K562 (cell line): Measurements from ENCODE around the gene PPP1CC. TPM values are rescaled to one million over a fixed set of nuclear protein-coding genes. Genes with fewer than 3 reads are reported as not detected.

Source experiments
- CHCHD3 ChIP-seq: fragments of 250-450 bp; sonication (Bioruptor Pico); IDR thresholded peaks from 2 replicates; pipeline ENCODE4 v2.1.2; 2022; ENCODE audit warnings: mild to moderate bottlenecking
- CREM ChIP-seq: IDR thresholded peaks from 2 replicates; pipeline ENCODE4 v1.6.1; 2014; ENCODE audit warnings: antibody characterized with exemption, low read depth
- GMEB1 ChIP-seq: fragments of 250-450 bp; sonication (Bioruptor Pico); IDR thresholded peaks from 2 replicates; pipeline ENCODE4 v1.4.0; 2020; ENCODE audit warnings: mild to moderate bottlenecking
- ILK ChIP-seq: fragments of 450-650 bp; IDR thresholded peaks from 2 replicates; pipeline ENCODE4 v1.6.1; 2016; ENCODE audit warnings: missing genetic modification characterization, low read depth, mild to moderate bottlenecking, missing compliant biosample characterization, moderate library complexity, borderline replicate concordance
- KAT8 ChIP-seq: fragments of 450-650 bp; IDR thresholded peaks from 2 replicates; pipeline ENCODE4 v1.6.1; 2016; ENCODE audit warnings: low read depth, mild to moderate bottlenecking
- PTTG1 ChIP-seq: fragments of 450-650 bp; IDR thresholded peaks from 2 replicates; pipeline ENCODE4 v1.6.1; 2016; ENCODE audit warnings: low read depth, mild to moderate bottlenecking, missing genetic modification characterization, missing compliant biosample characterization
- RBM22 ChIP-seq: fragments of 200-400 bp; formaldehyde crosslinking; IDR thresholded peaks from 2 replicates; pipeline ENCODE4 v1.6.1; 2018; ENCODE audit warnings: low read length, low read depth; ENCODE audit not compliant: poor library complexity, severe bottlenecking
- SFPQ ChIP-seq: fragments of 200-400 bp; formaldehyde crosslinking; IDR thresholded peaks from 2 replicates; pipeline ENCODE4 v1.6.1; 2017; ENCODE audit warnings: mild to moderate bottlenecking, low read depth, low read length, moderate library complexity
- SREBF2 ChIP-seq: sonication (generic); formaldehyde crosslinking; IDR thresholded peaks from 2 replicates; pipeline ENCODE4 v1.4.0; 2020; ENCODE audit warnings: mild to moderate bottlenecking, missing genetic modification reagents
- ZBED1 ChIP-seq: IDR thresholded peaks from 2 replicates; pipeline ENCODE4 v1.6.1; 2014
- ZC3H4 ChIP-seq: sonication (generic); formaldehyde crosslinking; IDR thresholded peaks from 2 replicates; pipeline ENCODE4 v1.9.0; 2021; ENCODE audit warnings: missing genetic modification reagents, borderline replicate concordance
- ZNF121 ChIP-seq: sonication (generic); formaldehyde crosslinking; conservative IDR thresholded peaks from 2 replicates; pipeline ENCODE4 v1.8.0; 2022; ENCODE audit warnings: missing genetic modification reagents
- polyA plus RNA-seq, 8 experiments: library from polyadenylated mRNA; depleted of rRNA in 4 of 8; stranded (reverse) in 5 of 8; unstranded in 3 of 8; fragments of >200 nt; fragmentation: Nextera tagmentation in 2 of 8; fragmentation: Illumina TruSeq in 1 of 8; extraction: Ambion mirVana in 2 of 8; extraction: Trizol in 1 of 8; gene quantifications; 2 replicates each; pipeline versions ENCODE4 v1.2.1 to v1.2.3, GENCODE V29; 2011 to 2014; ENCODE audit warnings: inconsistent platforms in 1 of 8, missing spikeins in 1 of 8
- total RNA-seq, 7 experiments: library from RNA; depleted of rRNA in 6 of 7; stranded (reverse); fragments of >200 nt in 6 of 7; fragmentation: Illumina TruSeq in 2 of 7; extraction: Trizol in 2 of 7; gene quantifications; 2 replicates each; pipeline versions ENCODE4 v1.2.1 to v1.2.3, GENCODE V29; 2011 to 2021; ENCODE audit warnings: low replicate concordance in 1 of 7
- TF ChIP-seq, protein P1 (sequence below): fragments of 450-650 bp; IDR thresholded peaks from 2 replicates; pipeline ENCODE4 v1.6.1; 2016; ENCODE audit warnings: mild to moderate bottlenecking, moderate library complexity

Gene PPP1CC
- total and polyA plus RNA-seq, 9 of the 15 experiments (the other 6 are each of a cell fraction or from before 2014, with no cell fraction given) = 67.4 to 286 (median 195) TPM

DNA sequence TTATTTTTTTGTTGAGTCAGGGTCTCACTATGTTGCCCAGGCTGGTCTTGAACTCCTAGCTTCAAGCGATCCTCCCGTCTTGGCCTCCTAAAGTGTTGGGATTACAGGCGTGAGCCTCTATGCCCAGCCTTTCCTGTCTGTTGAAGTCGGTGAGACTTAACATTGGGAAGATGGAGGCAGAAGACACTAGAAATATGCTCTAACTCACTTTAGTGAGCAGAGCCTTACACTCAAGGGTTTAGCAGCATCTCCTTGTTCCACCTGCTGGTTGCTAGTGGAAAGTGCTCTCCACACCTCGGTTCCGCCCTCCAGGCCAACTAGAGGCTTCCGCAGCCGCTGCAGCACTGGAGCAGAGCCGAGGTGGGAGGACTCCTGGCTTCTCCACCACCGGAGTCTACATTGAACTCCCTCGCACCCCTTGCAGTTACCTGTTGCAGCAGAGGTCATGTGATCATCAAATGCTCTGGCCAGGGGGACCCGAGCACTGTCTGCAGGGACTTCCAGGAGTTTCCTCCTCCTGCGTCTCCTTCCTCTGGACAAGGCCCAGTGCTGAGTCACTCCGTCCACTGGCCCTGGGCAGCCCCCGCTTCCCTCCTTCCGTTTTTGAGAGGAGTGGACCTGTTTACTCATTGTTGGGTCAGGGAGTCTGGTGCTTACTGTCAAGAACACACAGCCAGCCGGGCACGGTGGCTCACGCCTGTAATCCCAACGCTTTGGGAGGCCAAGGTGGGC lies 44.4 kb downstream of the PPP1CC start (continued):
- no peak for TF ChIP-seq KAT8
- no peak for TF ChIP-seq GMEB1
- TF ChIP-seq, protein P1, sequence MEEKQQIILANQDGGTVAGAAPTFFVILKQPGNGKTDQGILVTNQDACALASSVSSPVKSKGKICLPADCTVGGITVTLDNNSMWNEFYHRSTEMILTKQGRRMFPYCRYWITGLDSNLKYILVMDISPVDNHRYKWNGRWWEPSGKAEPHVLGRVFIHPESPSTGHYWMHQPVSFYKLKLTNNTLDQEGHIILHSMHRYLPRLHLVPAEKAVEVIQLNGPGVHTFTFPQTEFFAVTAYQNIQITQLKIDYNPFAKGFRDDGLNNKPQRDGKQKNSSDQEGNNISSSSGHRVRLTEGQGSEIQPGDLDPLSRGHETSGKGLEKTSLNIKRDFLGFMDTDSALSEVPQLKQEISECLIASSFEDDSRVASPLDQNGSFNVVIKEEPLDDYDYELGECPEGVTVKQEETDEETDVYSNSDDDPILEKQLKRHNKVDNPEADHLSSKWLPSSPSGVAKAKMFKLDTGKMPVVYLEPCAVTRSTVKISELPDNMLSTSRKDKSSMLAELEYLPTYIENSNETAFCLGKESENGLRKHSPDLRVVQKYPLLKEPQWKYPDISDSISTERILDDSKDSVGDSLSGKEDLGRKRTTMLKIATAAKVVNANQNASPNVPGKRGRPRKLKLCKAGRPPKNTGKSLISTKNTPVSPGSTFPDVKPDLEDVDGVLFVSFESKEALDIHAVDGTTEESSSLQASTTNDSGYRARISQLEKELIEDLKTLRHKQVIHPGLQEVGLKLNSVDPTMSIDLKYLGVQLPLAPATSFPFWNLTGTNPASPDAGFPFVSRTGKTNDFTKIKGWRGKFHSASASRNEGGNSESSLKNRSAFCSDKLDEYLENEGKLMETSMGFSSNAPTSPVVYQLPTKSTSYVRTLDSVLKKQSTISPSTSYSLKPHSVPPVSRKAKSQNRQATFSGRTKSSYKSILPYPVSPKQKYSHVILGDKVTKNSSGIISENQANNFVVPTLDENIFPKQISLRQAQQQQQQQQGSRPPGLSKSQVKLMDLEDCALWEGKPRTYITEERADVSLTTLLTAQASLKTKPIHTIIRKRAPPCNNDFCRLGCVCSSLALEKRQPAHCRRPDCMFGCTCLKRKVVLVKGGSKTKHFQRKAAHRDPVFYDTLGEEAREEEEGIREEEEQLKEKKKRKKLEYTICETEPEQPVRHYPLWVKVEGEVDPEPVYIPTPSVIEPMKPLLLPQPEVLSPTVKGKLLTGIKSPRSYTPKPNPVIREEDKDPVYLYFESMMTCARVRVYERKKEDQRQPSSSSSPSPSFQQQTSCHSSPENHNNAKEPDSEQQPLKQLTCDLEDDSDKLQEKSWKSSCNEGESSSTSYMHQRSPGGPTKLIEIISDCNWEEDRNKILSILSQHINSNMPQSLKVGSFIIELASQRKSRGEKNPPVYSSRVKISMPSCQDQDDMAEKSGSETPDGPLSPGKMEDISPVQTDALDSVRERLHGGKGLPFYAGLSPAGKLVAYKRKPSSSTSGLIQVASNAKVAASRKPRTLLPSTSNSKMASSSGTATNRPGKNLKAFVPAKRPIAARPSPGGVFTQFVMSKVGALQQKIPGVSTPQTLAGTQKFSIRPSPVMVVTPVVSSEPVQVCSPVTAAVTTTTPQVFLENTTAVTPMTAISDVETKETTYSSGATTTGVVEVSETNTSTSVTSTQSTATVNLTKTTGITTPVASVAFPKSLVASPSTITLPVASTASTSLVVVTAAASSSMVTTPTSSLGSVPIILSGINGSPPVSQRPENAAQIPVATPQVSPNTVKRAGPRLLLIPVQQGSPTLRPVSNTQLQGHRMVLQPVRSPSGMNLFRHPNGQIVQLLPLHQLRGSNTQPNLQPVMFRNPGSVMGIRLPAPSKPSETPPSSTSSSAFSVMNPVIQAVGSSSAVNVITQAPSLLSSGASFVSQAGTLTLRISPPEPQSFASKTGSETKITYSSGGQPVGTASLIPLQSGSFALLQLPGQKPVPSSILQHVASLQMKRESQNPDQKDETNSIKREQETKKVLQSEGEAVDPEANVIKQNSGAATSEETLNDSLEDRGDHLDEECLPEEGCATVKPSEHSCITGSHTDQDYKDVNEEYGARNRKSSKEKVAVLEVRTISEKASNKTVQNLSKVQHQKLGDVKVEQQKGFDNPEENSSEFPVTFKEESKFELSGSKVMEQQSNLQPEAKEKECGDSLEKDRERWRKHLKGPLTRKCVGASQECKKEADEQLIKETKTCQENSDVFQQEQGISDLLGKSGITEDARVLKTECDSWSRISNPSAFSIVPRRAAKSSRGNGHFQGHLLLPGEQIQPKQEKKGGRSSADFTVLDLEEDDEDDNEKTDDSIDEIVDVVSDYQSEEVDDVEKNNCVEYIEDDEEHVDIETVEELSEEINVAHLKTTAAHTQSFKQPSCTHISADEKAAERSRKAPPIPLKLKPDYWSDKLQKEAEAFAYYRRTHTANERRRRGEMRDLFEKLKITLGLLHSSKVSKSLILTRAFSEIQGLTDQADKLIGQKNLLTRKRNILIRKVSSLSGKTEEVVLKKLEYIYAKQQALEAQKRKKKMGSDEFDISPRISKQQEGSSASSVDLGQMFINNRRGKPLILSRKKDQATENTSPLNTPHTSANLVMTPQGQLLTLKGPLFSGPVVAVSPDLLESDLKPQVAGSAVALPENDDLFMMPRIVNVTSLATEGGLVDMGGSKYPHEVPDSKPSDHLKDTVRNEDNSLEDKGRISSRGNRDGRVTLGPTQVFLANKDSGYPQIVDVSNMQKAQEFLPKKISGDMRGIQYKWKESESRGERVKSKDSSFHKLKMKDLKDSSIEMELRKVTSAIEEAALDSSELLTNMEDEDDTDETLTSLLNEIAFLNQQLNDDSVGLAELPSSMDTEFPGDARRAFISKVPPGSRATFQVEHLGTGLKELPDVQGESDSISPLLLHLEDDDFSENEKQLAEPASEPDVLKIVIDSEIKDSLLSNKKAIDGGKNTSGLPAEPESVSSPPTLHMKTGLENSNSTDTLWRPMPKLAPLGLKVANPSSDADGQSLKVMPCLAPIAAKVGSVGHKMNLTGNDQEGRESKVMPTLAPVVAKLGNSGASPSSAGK = peak; percentile 70
- no peak for TF ChIP-seq PTTG1 (tag)
- TF ChIP-seq RBM22 = no peak
- no peak for TF ChIP-seq SREBF2
- TF ChIP-seq SFPQ = no peak
- no peak for TF ChIP-seq ZBED1
- TF ChIP-seq CREM = peak; percentile 21; the same call in 1 of the 2 replicates
- TF ChIP-seq ZC3H4 (CRISPR knock-in tag) = no peak
- TF ChIP-seq ILK (tag) = no peak
- TF ChIP-seq CHCHD3 (CRISPR knock-in tag) = no peak
- TF ChIP-seq ZNF121 (CRISPR knock-in tag) = peak; percentile 98
